ENCODE measurements around the gene BTBD9.

BTBD9 gene

DNA sequence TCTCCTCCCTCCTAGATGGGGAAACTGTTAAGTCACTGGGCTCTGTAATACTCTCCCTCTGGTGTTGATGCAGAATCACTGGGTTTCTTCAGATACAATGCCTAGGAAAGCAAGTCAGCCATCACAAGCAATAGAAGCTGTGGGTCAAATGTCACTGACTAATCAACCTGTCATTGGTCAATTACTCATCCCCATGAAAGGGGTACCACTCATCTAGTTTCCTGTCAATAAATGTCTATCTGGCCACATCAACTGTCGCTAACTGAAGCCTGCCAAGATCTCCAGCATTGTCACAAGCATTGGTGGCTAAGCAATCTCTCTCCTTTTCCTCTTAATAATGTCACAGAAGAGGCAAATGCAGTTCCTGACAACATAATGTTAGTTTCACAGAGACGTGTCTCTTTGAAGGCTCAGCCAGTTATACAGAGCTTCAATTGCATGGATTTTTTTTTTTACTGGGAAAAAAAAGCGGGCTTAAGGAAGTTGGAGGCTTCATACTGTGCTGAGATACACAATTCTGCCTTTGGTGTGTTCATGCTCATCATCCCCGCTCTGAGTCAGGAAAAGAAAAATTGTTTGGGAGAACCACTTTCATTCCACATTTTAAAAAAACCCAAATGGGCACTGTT lies 355.9 kb downstream of the BTBD9 start:
- DNase-seq (ENCODE audit: low read depth): no peak

DNA sequence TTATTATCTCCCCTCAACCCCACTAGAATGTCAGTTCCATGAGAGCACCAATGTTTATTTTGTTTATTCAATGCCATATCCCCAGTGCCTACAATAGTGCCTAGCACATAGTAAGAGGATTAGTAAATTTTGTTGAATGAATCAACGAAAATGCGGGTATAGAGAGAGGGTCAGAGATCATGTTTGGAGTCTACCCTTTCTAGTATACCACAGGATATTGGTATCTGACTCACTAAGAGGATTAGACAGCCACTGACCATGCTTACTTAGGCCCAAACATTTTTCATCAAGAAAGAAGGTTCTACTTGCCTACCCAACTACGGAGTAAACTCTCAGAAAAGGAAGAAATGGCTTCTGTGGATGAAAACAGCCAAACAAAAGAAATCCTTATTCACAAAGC lies 356.8 kb downstream of the BTBD9 start:
- DNase-seq (ENCODE audit: low read depth): no peak

- DNase-seq (ENCODE audit: low read depth): no peak
These were observed 358.6 kb downstream of the BTBD9 start for GRCh38 chr6:38281126-38281525.

DNA sequence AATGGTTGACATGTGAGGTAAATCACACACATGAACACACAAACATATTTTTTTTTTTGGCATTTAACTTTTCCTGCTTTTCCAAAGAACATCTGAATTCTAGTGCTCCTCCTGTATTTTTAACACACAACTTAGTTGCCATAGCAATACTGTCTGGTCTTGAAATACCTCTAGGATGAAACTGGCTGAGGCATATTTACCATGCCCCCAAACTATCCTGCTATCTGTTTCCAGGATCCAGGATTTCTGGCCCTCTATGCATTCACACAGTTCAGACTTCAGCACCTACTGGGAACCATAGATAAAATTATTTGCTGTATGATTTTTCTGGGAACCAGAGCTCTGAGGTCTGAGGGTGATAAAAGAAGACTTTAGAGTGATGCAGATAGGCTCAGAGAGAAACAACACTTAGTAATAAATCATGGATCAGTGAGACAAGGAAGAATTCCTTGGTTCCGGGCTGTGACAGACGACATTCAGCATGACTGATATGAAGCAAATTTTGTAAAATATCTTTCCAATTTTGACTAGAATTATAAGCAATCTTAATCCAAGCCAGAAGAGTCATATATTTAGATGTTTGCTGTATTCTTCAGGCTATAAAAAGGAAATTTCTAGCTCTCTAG lies 359.7 kb downstream of the BTBD9 start:
- DNase-seq (ENCODE audit: low read depth): no peak

GRCh38 chr6:38279423-38279822 lies 360.3 kb downstream of the BTBD9 start:
- DNase-seq (ENCODE audit: low read depth): no peak

DNA sequence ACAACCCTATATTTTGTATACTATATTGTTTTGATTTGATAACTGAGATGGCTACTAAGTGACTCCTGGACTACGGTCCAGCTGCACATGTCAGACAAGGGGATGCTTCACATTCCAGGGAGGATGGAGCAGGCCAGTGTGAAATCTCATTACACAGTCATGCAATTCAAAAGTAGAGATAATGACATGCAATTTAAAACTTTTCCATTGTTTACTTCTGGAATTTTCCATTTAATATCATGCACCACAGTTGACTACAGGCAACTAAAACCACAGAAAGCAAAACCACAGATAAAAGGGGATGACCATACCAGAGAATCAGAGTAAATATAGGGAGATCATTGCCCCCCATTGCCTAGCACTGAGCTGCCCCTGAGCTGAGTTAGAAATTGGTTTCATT lies 366.4 kb downstream of the BTBD9 start:
- no peak for DNase-seq (ENCODE audit: low read depth)

- no peak for DNase-seq (ENCODE audit: low read depth)
These were observed 367.5 kb downstream of the BTBD9 start for GRCh38 chr6:38272222-38272621.

GRCh38 chr6:38271081-38271480 lies 368.6 kb downstream of the BTBD9 start:
- no peak for DNase-seq (ENCODE audit: low read depth)

GRCh38 chr6:38270367-38270766 lies 369.4 kb downstream of the BTBD9 start:
- no peak for DNase-seq (ENCODE audit: low read depth)

DNA sequence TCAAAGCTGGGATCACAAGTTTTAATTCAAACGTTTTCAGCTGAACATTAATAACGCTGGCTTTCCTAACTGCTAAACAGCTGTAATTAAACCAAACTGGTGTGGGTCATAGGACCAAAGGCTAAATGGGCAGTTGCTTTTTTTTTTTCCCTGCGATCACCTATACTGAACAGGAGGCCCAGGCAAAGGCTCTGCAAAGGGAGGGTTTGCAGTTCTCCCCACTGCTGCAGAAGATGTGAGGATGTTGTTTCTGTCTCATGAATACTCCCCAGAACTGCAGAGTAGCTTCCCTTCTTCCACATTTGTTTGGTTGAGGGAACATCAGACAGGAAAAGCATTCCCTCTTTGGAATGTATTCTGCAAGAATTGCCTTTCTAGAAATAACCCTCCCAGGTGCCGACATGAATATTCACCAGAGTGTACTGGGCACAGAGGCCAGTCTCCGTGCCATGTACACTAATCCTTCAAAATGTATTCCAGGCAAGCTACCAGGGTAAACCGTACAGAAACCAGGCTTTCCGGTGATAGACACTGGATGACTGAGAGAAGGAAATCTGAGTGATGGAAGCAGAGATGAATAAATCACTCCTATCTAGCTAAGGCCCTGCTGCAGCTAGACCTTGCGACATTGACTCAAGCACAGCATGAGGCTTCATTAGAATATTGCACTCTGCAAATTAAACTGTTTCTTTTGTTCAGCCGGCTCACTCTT lies 370.1 kb downstream of the BTBD9 start:
- no peak for DNase-seq (ENCODE audit: low read depth)

- no peak for DNase-seq (ENCODE audit: low read depth)
These were observed 371.4 kb downstream of the BTBD9 start for GRCh38 chr6:38268342-38268741.

GRCh38 chr6:38266921-38267354 lies 372.8 kb downstream of the BTBD9 start:
- no peak for DNase-seq (ENCODE audit: low read depth)

DNA sequence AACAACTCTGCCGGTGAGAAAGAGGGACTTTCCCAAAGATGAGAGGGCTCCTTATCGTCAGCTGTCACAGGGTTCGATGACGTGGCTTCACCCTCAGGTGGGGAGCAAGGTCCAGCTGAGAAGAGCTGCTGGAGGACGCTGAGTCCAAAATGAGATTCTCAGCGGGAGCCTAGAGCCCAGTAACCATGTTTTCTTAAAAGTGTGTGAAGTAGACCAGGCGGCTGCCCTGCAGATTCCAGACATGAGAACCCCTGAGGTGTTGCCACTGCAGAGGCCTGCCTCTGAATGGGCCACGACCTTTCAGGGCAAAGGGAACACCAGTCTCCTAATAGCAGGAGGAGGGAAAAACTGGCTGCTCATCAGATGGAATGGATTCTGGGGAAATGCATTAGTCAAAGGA lies 375.1 kb downstream of the BTBD9 start:
- no peak for DNase-seq (ENCODE audit: low read depth)

DNA sequence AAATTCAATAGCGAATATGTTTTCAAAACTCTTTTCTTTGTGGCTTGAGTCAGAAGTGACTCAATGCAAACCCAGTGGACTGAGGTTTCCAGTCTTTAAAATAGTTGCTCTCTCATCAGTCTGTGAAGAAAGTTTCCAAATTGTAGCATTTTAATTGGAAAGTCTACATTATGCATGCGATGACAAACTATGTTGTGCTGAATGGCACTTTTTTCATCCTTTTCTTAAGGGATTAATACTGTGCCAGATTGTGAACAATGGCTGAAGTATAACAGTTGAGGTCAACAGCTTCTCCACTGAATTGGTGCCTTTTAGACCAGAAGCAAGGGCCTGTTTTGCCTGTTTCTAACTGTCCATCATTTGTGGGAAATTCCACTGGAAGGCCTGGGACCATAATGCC lies 377.1 kb downstream of the BTBD9 start:
- no peak for DNase-seq (ENCODE audit: low read depth)

DNA sequence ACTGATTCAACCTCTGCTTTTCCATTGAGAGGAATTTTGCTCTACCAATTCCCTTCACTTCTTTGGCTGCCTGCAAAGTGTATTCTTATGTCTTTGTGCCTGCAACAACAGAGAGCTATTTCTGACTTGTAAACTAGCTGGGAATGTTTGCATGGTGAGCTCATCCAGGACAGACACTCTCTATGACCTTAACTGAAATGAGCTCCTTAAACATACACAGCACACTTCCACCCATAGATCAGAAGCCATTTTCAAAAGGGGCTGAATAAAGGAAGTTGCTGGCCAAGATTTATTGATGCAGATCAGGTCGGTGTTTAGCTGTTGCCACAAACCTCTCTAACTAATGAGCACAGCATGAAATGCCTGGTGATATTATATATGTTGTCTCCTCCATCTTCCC lies 377.7 kb downstream of the BTBD9 start:
- no peak for DNase-seq (ENCODE audit: low read depth)

GRCh38 chr6:38261626-38262025 lies 378.1 kb downstream of the BTBD9 start:
- no peak for DNase-seq (ENCODE audit: low read depth)

DNA sequence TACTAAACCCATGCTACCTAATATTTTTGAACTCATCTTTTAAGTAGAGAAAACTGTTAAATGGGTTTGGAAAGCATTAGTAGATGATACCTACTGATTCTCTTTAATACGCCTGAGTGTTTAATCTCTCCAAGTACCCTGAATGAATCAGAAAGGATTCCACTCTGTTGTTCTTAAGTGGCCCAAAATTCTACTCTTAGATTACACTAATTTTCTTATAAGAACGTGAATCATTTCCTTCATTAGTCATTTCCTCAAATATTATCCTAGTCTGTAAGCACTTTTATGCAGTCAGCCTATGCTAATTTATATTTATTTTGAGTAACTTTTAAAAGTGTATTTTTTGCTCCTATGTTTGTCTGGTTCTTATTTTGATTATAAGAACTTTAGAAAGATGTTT lies 380.0 kb downstream of the BTBD9 start:
- DNase-seq (ENCODE audit: low read depth): no peak

DNA sequence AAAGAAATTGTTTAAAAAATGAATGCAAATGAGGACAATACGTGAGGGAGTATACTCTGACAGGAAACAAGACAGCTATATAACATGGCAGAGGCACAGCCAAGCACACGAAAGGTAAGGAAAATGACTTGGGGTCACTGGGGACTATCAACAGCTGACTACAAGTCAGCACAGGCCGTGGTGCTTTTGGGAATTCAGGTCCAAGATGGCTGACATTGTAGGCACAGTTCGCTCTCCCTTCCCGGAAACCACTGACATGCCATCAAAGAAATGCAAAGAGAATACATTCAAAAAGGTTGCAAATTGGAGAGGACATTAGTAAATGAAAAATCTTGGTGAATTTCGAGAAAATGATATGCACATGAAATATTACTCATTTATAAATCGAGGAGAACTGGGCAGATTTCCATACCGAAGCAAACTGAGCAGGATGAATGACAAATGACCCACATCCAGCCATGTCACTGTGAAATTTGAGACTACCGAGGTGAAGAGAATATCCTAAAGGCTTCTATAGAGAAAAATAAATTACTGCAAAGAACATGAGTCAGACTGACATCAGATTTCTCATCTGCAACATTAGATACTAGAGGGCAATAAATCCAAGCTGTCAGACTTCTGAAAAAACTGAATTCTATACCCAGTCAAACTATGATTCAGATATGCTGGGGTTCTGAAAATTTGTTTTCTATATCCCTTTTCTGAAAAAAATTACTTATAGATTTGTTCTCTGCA lies 391.1 kb downstream of the BTBD9 start:
- no peak for DNase-seq (ENCODE audit: low read depth)

- no peak for DNase-seq (ENCODE audit: low read depth)
These were observed 394.4 kb downstream of the BTBD9 start for GRCh38 chr6:38245295-38245694.

DNA sequence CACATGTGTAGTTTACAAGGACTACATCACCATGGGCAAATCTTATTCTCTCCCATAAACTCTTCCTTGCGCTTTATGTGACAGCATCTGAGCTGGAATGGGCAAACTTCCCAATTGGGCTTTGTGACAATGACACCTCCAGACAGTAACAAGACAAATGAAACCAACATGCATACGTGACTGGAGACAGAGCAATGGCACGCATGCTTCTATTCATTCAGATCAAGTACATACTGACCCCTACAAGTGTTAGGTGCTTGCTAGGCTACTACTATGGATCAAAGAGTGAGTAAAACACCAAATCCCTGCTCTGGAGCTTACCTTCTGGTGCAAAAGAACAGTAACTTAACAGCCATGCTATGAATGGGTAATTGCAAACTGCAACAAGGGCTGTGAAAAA lies 394.9 kb downstream of the BTBD9 start:
- DNase-seq (ENCODE audit: low read depth): no peak

DNA sequence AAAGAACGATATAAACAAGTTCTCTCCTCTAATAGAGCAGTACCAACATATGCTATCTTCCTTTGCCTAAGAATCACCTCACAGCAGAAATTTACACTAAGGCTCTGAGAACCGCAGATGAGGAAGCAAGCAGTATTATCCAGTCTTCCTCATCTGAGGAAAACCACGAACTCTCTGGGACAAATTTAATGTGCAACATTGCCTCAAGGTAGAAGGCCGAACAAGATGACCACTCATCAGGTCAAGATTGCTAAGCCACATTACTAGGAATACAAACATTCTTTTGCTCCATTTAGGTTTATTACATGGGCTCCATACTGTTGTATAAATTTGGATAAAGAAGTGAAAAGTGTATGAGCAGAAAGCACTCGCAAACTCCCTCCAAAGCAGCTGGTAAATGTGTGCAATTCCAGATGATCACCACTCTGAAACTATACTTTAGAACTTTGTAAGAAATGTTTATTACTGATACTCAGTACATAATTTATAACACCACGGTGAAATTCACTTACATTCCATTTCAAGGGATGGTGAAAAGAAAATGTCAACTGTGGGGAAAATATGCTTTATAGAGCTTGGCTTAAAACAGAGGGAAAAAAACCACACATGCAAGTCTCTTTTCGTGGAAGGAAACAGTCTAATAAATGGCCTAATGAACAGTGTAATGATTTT lies 398.4 kb downstream of the BTBD9 start:
- no peak for DNase-seq (ENCODE audit: low read depth)

DNA sequence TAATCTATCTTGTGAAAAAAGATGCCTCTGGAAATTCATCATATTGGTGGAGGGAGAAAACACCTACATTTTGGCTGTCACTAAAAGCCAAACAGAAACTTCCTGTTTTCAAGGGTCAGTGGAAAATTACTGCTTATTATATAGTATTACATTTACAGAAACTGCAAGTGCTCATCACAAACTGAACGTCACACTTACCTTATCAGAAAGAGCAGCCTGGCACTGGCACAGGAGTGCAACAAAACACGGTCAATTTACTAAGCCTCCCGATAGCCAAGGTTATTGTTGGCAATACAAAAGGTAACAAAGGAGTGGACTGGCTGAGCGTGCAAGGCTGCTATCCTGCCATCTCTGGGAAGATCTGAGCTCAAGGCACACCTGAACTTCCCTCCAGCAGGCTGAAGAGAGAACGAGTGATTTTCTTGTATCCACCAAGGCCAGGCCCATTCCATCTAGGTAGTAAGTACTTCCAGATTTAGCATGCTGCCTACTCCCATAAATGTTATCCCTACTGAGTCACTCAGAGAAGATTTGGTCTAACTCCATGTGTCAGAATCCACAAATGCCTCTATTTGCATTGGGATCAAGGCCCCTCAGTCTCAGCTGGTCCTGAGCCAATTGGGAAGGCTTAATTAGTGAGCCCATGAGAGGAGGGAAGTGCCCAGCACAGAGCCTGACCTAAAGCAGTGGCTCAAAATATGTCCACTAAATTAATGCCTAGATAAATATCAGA lies 399.8 kb downstream of the BTBD9 start:
- DNase-seq (ENCODE audit: low read depth): no peak
